WTC11 (cell line): ENCODE measurements around the gene DUSP1. TPM values are rescaled to one million over a fixed set of nuclear protein-coding genes. Genes with fewer than 3 reads are reported as not detected.
A peak's percentile ranks its signal among the peaks of the same experiment; 100 is the strongest.

Experiments used
- ATAC-seq: fragments of 200-7000 bp; cut with Tn5 transposase; 2 replicates; pipeline ENCODE4 v1.10.0; 2021; ENCODE audit warnings: mild to moderate bottlenecking, moderate library complexity
- CTCF ChIA-PET: fragments of 300-600 bp; sonication (Branson Sonifier 250); formaldehyde crosslinking; loops from one replicate; lab custom pipeline; 2021; ENCODE audit warnings: antibody characterized with exemption; lab: Charles Lee
- POLR2A ChIA-PET: fragments of 350-600 bp; sonication (Branson Sonifier 250); formaldehyde crosslinking; loops from one replicate; lab custom pipeline; 2021; ENCODE audit warnings: antibody characterized with exemption; lab: Charles Lee
- DNase-seq: peaks from one replicate; pipeline ENCODE4 v3.0.0; 2021; ENCODE audit warnings: low spot score
- H3K27ac Mint-ChIP-seq: 2 replicates; pipeline ENCODE4 v1.8.0; 2021; ENCODE audit warnings: mixed read lengths
- H3K27me3 Mint-ChIP-seq: 2 replicates; pipeline ENCODE4 v1.8.0; 2021; ENCODE audit warnings: low read depth, mild to moderate bottlenecking, moderate library complexity, mixed read lengths
- H3K36me3 Mint-ChIP-seq: 2 replicates; pipeline ENCODE4 v1.8.0; 2021; ENCODE audit warnings: mixed read lengths
- H3K4me1 Mint-ChIP-seq: 2 replicates; pipeline ENCODE4 v1.8.0; 2022; ENCODE audit warnings: mixed read lengths
- H3K4me3 Mint-ChIP-seq: 2 replicates; pipeline ENCODE4 v1.8.0; 2021; ENCODE audit warnings: mild to moderate bottlenecking, moderate library complexity, mixed read lengths
- H3K9me3 Mint-ChIP-seq: 2 replicates; pipeline ENCODE4 v1.8.0; 2021; ENCODE audit warnings: mixed read lengths
- ATF1 ChIP-seq: sonication (generic); formaldehyde crosslinking; IDR thresholded peaks from 2 replicates; pipeline ENCODE4 v1.8.1; 2023; ENCODE audit warnings: mild to moderate bottlenecking, moderate library complexity, missing genetic modification reagents
- CREM ChIP-seq: sonication (generic); formaldehyde crosslinking; IDR thresholded peaks from 2 replicates; pipeline ENCODE4 v1.8.1; 2022; ENCODE audit warnings: mild to moderate bottlenecking, missing genetic modification reagents, moderate library complexity
- ELF4 ChIP-seq: sonication (generic); formaldehyde crosslinking; IDR thresholded peaks from 2 replicates; pipeline ENCODE4 v1.8.1; 2022; ENCODE audit warnings: low read depth, mild to moderate bottlenecking, moderate library complexity, missing genetic modification reagents
- HMGA2 ChIP-seq: fragments of 250-450 bp; sonication (Bioruptor Pico); IDR thresholded peaks from 2 replicates; pipeline ENCODE4 v1.4.0; 2021; ENCODE audit warnings: mild to moderate bottlenecking, moderate library complexity
- HMGXB4 ChIP-seq: sonication (generic); formaldehyde crosslinking; IDR thresholded peaks from 2 replicates; pipeline ENCODE4 v1.8.1; 2023; ENCODE audit warnings: mild to moderate bottlenecking, moderate library complexity, missing genetic modification reagents
- MXD4 ChIP-seq: fragments of 250-450 bp; sonication (Bioruptor Pico); IDR thresholded peaks from 2 replicates; pipeline ENCODE4 v1.8.0; 2021; ENCODE audit warnings: mild to moderate bottlenecking, moderate library complexity, borderline replicate concordance
- NFE2L1 ChIP-seq: sonication (generic); formaldehyde crosslinking; IDR thresholded peaks from 2 replicates; pipeline ENCODE4 v1.8.1; 2023; ENCODE audit warnings: missing genetic modification reagents
- NR3C1 ChIP-seq: sonication (generic); formaldehyde crosslinking; conservative IDR thresholded peaks from 2 replicates; pipeline ENCODE4 v1.8.1; 2023; ENCODE audit warnings: low read depth, mild to moderate bottlenecking, missing genetic modification reagents
- PREB ChIP-seq: sonication (generic); formaldehyde crosslinking; IDR thresholded peaks from 2 replicates; pipeline ENCODE4 v1.8.1; 2022; ENCODE audit warnings: mild to moderate bottlenecking, missing genetic modification reagents, moderate library complexity, borderline replicate concordance
- STAT6 ChIP-seq: sonication (generic); formaldehyde crosslinking; conservative IDR thresholded peaks from 2 replicates; pipeline ENCODE4 v1.8.1; 2023; ENCODE audit warnings: mild to moderate bottlenecking, low read depth, missing genetic modification reagents, moderate library complexity
- TEAD1 ChIP-seq: sonication (generic); formaldehyde crosslinking; IDR thresholded peaks from 2 replicates; pipeline ENCODE4 v1.8.0; 2022; ENCODE audit warnings: mild to moderate bottlenecking, missing genetic modification reagents
- ZNF416 ChIP-seq: fragments of 250-450 bp; sonication (Bioruptor Pico); IDR thresholded peaks from 2 replicates; pipeline ENCODE4 v1.9.0; 2021; ENCODE audit warnings: mild to moderate bottlenecking, inconsistent platforms
- ZNF423 ChIP-seq: fragments of 250-450 bp; sonication (Bioruptor Pico); IDR thresholded peaks from 2 replicates; pipeline ENCODE4 v2.1.2; 2022; ENCODE audit warnings: mild to moderate bottlenecking, moderate library complexity
- ZNF512 ChIP-seq: sonication (generic); formaldehyde crosslinking; IDR thresholded peaks from 2 replicates; pipeline ENCODE4 v1.8.1; 2022; ENCODE audit warnings: missing genetic modification reagents, borderline replicate concordance
- total RNA-seq: library from RNA; stranded (reverse); gene quantifications from 3 replicates; pipeline ENCODE4 v1.2.3, GENCODE V29; 2021

DUSP1 gene
- total RNA-seq, 1 experiment from 2014 or later = 9.5 TPM

- TF ChIP-seq ZNF512 = no peak
- no peak for TF ChIP-seq STAT6 (CRISPR knock-in tag)
- no peak for TF ChIP-seq ZNF416 (CRISPR knock-in tag)
- TF ChIP-seq ELF4 (CRISPR knock-in tag) = no peak
- TF ChIP-seq ATF1 = no peak
- TF ChIP-seq CREM = no peak
Observed at GRCh38 chr5:172736508-172737135, 34.4 kb downstream of the DUSP1 start (continued).

GRCh38 chr5:172735141-172735831 lies 35.7 kb downstream of the DUSP1 start:
- no peak for DNase-seq
- Mint-ChIP-seq H3K4me3 (no peak overlapping the region), H3K36me3 (no peaks in the 10 kb centered on the region), H3K27me3 (peaks cover 10% of the 10 kb centered on the region; the same call in 1 of the 2 replicates), H3K4me1 (no peaks in the 10 kb centered on the region), H3K27ac (no peak overlapping the region), H3K9me3 (no peaks in the 10 kb centered on the region)
- ChIA-PET CTCF (interaction anchor here (1.0 to 1.1 kb wide), 2 partner anchors 20 to 273 kb away, joined by 3 to 6 read pairs; no protein-coding TSS in a partner anchor), POLR2A (interaction anchor here (0.7 kb wide), 1 partner anchor 480 kb away, joined by 3 read pairs; no protein-coding TSS in a partner anchor)
- TF ChIP-seq NR3C1 (CRISPR knock-in tag) = no peak
- no peak for ATAC-seq

GRCh38 chr5:172733974-172734346 lies 37.0 kb downstream of the DUSP1 start:
- no peaks in the 10 kb centered on the region for H3K36me3 Mint-ChIP-seq
- DNase-seq = no peak
- no peak for TF ChIP-seq MXD4
- TF ChIP-seq PREB = no peak
- TF ChIP-seq NFE2L1 (CRISPR knock-in tag) = no peak
- no peak for TF ChIP-seq HMGA2 (CRISPR knock-in tag)
- no peak for TF ChIP-seq ZNF423 (CRISPR knock-in tag)
- no peak for TF ChIP-seq TEAD1 (CRISPR knock-in tag)
- no peak for TF ChIP-seq ZNF512
- no peak for TF ChIP-seq HMGXB4 (CRISPR knock-in tag)
- TF ChIP-seq, all 79 proteins: peak for 0
- POLR2A ChIA-PET = no interaction called here
- H3K27me3 Mint-ChIP-seq = peaks cover 6% of the 10 kb centered on the region; the same call in 1 of the 2 replicates
- CTCF ChIA-PET = interaction anchor here (1.5 to 1.7 kb wide), 3 partner anchors 17 to 38 kb away, joined by 5 to 10 read pairs (median 5); no protein-coding TSS in a partner anchor
- ATAC-seq = peak; percentile 31; the same call in 1 of the 2 replicates
- no peaks in the 10 kb centered on the region for H3K4me1 Mint-ChIP-seq
- H3K27ac Mint-ChIP-seq = no peak overlapping the region
- no peak overlapping the region for H3K4me3 Mint-ChIP-seq
- H3K9me3 Mint-ChIP-seq = no peaks in the 10 kb centered on the region
